Measurements from ENCODE around the gene SPINT2. TPM values are rescaled to one million over a fixed set of nuclear protein-coding genes. Genes with fewer than 3 reads are reported as not detected.

SPINT2 gene
- total and polyA plus RNA-seq, 2 of the 13 experiments (the other 11 are each of a cell fraction or from before 2014, with no cell fraction given), result 0.31 to 0.77 TPM

DNA sequence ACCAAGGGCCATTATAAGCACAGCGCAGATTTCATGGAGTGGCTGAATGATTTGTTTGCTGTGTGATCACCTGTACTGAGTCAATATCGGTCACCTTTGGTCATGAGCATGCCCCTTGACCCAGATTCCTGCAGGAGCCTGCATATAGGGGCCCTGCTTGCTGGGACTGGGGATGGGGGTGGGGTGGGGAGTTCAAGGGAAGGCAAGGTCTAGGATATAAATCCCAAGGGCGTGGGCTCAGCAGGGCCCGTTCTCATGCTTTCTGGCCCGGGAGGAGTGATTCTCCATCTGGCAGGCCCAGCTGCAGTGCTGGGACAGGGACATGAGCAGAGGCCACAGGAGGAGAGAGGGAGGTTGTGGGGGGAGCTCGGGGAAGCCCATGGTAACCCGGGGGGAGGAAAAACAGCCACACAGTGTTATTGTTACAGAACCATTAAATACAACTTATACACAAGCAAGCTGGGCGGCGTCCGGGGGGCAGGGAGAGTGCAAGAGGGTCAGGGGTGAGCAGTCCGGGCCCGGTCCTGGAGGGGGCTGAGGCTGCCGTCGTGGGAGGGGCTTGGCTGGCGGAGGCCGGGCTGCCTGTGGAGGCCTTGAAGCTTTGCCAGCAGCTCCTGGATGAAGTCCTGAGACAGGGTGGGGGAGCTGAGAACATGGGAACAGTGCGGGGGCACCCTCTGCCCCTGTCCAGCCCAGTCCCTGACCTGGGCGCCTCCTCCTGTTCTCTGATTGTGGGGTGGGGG, 13.4 kb upstream of the SPINT2 start (continued):
- TF ChIP-seq HNF1A (IDR thresholded peaks at IDR 0.05; ENCODE audit: low read depth) (0 out of 2 replicates have a peak, but pooled peaks have one; percentile 15), HNF1A (CRISPR knock-in tag; IDR thresholded peaks at IDR 0.05; ENCODE audit: borderline replicate concordance) (peak; percentile 6; the same call in 1 of the 2 replicates), RFX1 (IDR thresholded peaks at IDR 0.05) (0 out of 2 replicates have a peak, but pooled peaks have one; percentile 15), TBL1XR1 (IDR thresholded peaks at IDR 0.05; ENCODE audit: borderline replicate concordance, low read length, partially characterized antibody) (peak; percentile 60), ZEB1 (IDR thresholded peaks at IDR 0.05; ENCODE audit: insufficient replicate concordance, low read depth) (peak; percentile 94), HMG20A (CRISPR knock-in tag; IDR thresholded peaks at IDR 0.05; ENCODE audit: borderline replicate concordance) (peak; percentile 86), FOXP1 (IDR thresholded peaks at IDR 0.05) (no peak), FOXP1 (CRISPR knock-in tag; IDR thresholded peaks at IDR 0.05) (peak; percentile 38; the same call in 1 of the 2 replicates), HDAC1 (CRISPR knock-in tag; IDR thresholded peaks at IDR 0.05) (peak; percentile 70), SOX13 (IDR thresholded peaks at IDR 0.05) (no peak), SOX13 (CRISPR knock-in tag; conservative IDR thresholded peaks at IDR 0.05 in 1 of 2, IDR thresholded peaks at IDR 0.05 in 1 of 2) (peak in 1 of 2 experiments; percentile 85; a peak in 2 of 4 replicates), TFAP4 (IDR thresholded peaks at IDR 0.05; ENCODE audit: borderline replicate concordance, low read depth) (peak; percentile 98), ZNF782 (CRISPR knock-in tag; IDR thresholded peaks at IDR 0.05; ENCODE audit: borderline replicate concordance) (peak; percentile 44; the same call in 1 of the 2 replicates), ZNF746 (CRISPR knock-in tag; IDR thresholded peaks at IDR 0.05) (no peak), REST (IDR thresholded peaks at IDR 0.05; ENCODE audit: borderline replicate concordance in 1 of 2, low read depth in 1 of 2, low read length in 2 of 2) (peak in 1 of 2 experiments; percentile 62; a peak in 1 of 4 replicates)
- TF ChIP-seq, protein P1, sequence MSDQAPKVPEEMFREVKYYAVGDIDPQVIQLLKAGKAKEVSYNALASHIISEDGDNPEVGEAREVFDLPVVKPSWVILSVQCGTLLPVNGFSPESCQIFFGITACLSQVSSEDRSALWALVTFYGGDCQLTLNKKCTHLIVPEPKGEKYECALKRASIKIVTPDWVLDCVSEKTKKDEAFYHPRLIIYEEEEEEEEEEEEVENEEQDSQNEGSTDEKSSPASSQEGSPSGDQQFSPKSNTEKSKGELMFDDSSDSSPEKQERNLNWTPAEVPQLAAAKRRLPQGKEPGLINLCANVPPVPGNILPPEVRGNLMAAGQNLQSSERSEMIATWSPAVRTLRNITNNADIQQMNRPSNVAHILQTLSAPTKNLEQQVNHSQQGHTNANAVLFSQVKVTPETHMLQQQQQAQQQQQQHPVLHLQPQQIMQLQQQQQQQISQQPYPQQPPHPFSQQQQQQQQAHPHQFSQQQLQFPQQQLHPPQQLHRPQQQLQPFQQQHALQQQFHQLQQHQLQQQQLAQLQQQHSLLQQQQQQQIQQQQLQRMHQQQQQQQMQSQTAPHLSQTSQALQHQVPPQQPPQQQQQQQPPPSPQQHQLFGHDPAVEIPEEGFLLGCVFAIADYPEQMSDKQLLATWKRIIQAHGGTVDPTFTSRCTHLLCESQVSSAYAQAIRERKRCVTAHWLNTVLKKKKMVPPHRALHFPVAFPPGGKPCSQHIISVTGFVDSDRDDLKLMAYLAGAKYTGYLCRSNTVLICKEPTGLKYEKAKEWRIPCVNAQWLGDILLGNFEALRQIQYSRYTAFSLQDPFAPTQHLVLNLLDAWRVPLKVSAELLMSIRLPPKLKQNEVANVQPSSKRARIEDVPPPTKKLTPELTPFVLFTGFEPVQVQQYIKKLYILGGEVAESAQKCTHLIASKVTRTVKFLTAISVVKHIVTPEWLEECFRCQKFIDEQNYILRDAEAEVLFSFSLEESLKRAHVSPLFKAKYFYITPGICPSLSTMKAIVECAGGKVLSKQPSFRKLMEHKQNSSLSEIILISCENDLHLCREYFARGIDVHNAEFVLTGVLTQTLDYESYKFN (CRISPR knock-in tag; conservative IDR thresholded peaks at IDR 0.05), result peak; percentile 87
